ENCODE data around the gene SHANK2. TPM values are rescaled to one million over a fixed set of nuclear protein-coding genes. Genes with fewer than 3 reads are reported as not detected.

Gene SHANK2
- total RNA-seq, 1 experiment from 2014 or later: 0.02 TPM

- no peak overlapping the region for H3K4me3 ChIP-seq
- no peak for DNase-seq
- no peaks in the 10 kb centered on the region for H3K4me1 ChIP-seq
- no peaks in the 10 kb centered on the region for H3K36me3 ChIP-seq
- no peaks in the 10 kb centered on the region for H3K9me3 ChIP-seq (replicated peaks)
- H3K27me3 ChIP-seq: no peaks in the 10 kb centered on the region
- H3K27ac ChIP-seq: no peak overlapping the region
Observed at GRCh38 chr11:71209181-71209580, 43.2 kb downstream of the SHANK2 start.

GRCh38 chr11:71208011-71208774 is 44.2 kb downstream of the SHANK2 start:
- no peaks in the 10 kb centered on the region for H3K27me3 ChIP-seq
- no peaks in the 10 kb centered on the region for H3K36me3 ChIP-seq
- no peak overlapping the region for H3K27ac ChIP-seq
- no peaks in the 10 kb centered on the region for H3K9me3 ChIP-seq (replicated peaks)
- no peak for DNase-seq
- no peak overlapping the region for H3K4me3 ChIP-seq
- H3K4me1 ChIP-seq: no peaks in the 10 kb centered on the region

DNA sequence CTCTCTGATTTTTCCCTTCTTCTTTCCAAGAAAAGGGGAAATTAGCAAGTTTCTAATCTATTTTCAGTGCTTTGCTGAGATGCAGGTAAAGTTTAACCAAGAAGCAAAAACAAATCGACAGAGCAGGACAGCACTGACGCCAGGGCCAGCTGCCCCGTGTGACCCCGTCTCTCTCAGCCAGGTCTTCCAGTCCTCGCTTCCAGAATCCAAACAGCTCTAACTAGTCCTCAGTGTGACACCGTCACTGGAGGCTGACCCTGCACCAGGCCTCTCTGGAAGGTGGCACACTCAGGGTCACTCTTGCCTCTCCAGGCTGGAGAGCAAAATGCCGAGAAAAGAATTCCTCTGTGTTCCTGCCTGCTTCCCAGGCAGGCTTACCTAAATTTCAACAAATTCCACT is 44.8 kb downstream of the SHANK2 start:
- Histone ChIP-seq H3K36me3 (no peaks in the 10 kb centered on the region), H3K9me3 (replicated peaks) (no peaks in the 10 kb centered on the region), H3K27me3 (no peaks in the 10 kb centered on the region), H3K4me1 (no peaks in the 10 kb centered on the region), H3K27ac (no peak overlapping the region), H3K4me3 (no peak overlapping the region)
- no peak for DNase-seq

DNA sequence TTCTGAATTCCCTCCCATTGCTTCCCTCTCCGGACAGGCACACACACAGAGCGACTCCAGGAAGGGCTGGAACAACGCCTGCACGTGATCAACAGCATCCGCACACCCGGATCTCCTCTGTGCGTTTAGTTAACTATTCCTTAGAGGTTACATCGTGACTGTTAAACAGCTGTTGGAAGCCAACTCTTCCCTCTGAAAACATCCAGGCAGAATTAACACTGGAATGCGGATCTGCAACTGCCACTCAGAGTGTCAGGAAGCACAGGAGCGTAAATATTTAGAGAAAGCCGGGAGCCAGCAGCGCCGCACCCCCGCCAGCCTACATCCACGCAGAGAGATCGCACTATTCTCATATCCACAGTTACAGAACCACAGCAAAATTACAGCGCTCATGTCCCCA is 46.2 kb downstream of the SHANK2 start:
- Histone ChIP-seq H3K36me3 (no peaks in the 10 kb centered on the region), H3K27ac (no peak overlapping the region), H3K27me3 (no peaks in the 10 kb centered on the region), H3K9me3 (replicated peaks) (no peaks in the 10 kb centered on the region), H3K4me1 (no peaks in the 10 kb centered on the region), H3K4me3 (no peak overlapping the region)
- peak; percentile 7 to 14 for DNase-seq

- H3K27me3 ChIP-seq: no peaks in the 10 kb centered on the region
- H3K4me1 ChIP-seq: no peaks in the 10 kb centered on the region
- H3K36me3 ChIP-seq: no peaks in the 10 kb centered on the region
- DNase-seq: no peak
- H3K27ac ChIP-seq: no peak overlapping the region
- no peak overlapping the region for H3K4me3 ChIP-seq
- H3K9me3 ChIP-seq (replicated peaks): no peaks in the 10 kb centered on the region
Observed at GRCh38 chr11:71204748-71205664, 47.4 kb downstream of the SHANK2 start.

DNA sequence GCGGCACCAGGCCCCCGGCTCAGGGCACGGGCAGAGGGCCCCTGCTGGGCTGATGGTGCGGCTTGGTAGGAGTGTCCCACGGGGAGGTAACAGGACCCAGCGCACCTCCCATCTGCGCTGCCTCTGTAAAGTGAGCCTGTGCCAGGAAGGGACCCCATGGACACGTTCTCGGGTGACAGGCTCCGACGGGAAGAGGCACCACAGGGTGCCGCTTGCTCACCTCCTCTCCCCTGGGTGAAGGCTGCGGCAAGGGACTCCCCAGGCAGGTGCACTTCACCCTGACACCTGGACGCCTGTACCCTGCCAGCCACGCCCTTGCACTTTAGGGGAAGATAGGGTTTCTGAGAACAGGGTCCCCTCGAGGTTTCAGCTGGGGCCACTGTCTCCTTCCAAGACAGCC is 48.1 kb downstream of the SHANK2 start:
- Histone ChIP-seq H3K27me3 (no peaks in the 10 kb centered on the region), H3K9me3 (replicated peaks) (no peaks in the 10 kb centered on the region), H3K27ac (no peak overlapping the region), H3K4me3 (no peak overlapping the region), H3K4me1 (no peaks in the 10 kb centered on the region), H3K36me3 (no peaks in the 10 kb centered on the region)
- DNase-seq: no peak

DNA sequence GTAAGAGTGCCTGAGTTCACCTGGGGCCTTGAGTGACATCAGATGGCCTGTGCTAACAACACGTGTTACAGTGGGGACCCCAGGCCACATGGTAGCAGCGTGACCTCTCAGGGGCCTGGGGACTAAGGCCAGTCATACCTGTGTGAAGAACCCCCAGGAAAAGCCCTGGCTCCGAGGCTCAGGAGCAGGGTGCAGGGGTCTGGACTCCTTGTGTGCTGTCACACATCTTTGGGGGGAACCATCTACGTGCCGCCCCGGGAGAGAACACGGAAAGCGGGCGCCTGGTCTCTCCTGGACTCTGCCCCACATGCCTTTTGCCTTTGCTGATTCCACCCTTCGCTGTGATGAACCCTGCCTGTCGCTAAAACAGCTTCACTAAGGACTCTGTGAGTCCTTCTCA is 48.7 kb downstream of the SHANK2 start:
- Histone ChIP-seq H3K9me3 (replicated peaks) (no peaks in the 10 kb centered on the region), H3K27me3 (no peaks in the 10 kb centered on the region), H3K4me1 (no peaks in the 10 kb centered on the region), H3K4me3 (no peak overlapping the region), H3K36me3 (no peaks in the 10 kb centered on the region), H3K27ac (no peak overlapping the region)
- no peak for DNase-seq

- no peaks in the 10 kb centered on the region for H3K36me3 ChIP-seq
- no peak for DNase-seq
- no peaks in the 10 kb centered on the region for H3K4me1 ChIP-seq
- no peak overlapping the region for H3K27ac ChIP-seq
- no peak overlapping the region for H3K4me3 ChIP-seq
- no peaks in the 10 kb centered on the region for H3K9me3 ChIP-seq (replicated peaks)
- H3K27me3 ChIP-seq: no peaks in the 10 kb centered on the region
Observed at GRCh38 chr11:71202966-71203365, 49.4 kb downstream of the SHANK2 start.

DNA sequence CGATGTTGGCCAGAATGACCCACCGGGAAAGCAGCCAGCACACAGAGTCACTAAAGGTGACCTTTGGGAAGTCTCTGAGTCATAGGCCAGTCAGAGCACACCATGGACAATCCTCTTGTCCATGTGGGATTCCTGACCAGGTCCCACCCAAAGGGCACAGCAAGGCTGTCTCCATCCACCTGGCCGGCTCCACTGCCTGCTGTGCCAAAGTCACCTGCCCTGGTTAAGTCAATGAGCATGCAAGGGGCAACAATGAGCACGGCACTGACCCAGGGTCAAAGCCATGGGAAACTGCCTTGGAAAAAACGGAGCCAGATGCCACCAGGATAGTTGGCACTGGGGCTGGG is 49.8 kb downstream of the SHANK2 start:
- Histone ChIP-seq H3K4me3 (no peak overlapping the region), H3K27me3 (no peaks in the 10 kb centered on the region), H3K4me1 (no peaks in the 10 kb centered on the region), H3K27ac (no peak overlapping the region), H3K36me3 (no peaks in the 10 kb centered on the region), H3K9me3 (replicated peaks) (no peaks in the 10 kb centered on the region)
- DNase-seq: no peak

Other genes with a start within 250 kb of the SHANK2 start
- gene DHCR7, start 195.8 kb upstream of the SHANK2 start, total RNA-seq (2014; rRNA removed; shearing (Covaris generic)): 40.1 and 42.8 TPM in 2 replicates
- 17.8 and 18.0 TPM in 2 replicates for gene NADSYN1, start 200.6 kb upstream of the SHANK2 start, total RNA-seq (2014; rRNA removed; shearing (Covaris generic))